NB4 (cell line): ENCODE results near the gene NFIA.

Source experiments
- DNase-seq: peaks from one replicate; pipeline ENCODE4 v3.0.0; 2010; ENCODE audit warnings: low read depth
- H3K4me3 ChIP-seq: one replicate; pipeline ENCODE4 v1.5.1; 2011; ENCODE audit warnings: mild to moderate bottlenecking, low read depth, low read length, moderate library complexity
- MYC ChIP-seq: IDR thresholded peaks from 2 replicates; pipeline ENCODE4 v1.6.1; 2011; ENCODE audit warnings: low read depth, low read length
- POLR2A ChIP-seq: IDR thresholded peaks from 2 replicates; pipeline ENCODE4 v1.6.1; 2011; ENCODE audit warnings: mild to moderate bottlenecking; ENCODE audit not compliant: insufficient read length; ENCODE audit errors: extremely low read depth
- TF ChIP-seq, protein P1 (sequence below): IDR thresholded peaks from 2 replicates; pipeline ENCODE4 v1.6.1; 2011; ENCODE audit warnings: low read depth, low read length
- TF ChIP-seq, protein P2 (sequence below): IDR thresholded peaks from one replicate; pipeline ENCODE4 v1.5.1; 2012; ENCODE audit warnings: low read depth, low read length

NFIA gene

GRCh38 chr1:61370913-61371279, 288.5 kb downstream of the NFIA start:
- no peak for DNase-seq
- H3K4me3 ChIP-seq: no peak overlapping the region
- TF ChIP-seq, protein P1, sequence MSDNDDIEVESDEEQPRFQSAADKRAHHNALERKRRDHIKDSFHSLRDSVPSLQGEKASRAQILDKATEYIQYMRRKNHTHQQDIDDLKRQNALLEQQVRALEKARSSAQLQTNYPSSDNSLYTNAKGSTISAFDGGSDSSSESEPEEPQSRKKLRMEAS: no peak
- no peak for TF ChIP-seq MYC
- TF ChIP-seq, protein P2, sequence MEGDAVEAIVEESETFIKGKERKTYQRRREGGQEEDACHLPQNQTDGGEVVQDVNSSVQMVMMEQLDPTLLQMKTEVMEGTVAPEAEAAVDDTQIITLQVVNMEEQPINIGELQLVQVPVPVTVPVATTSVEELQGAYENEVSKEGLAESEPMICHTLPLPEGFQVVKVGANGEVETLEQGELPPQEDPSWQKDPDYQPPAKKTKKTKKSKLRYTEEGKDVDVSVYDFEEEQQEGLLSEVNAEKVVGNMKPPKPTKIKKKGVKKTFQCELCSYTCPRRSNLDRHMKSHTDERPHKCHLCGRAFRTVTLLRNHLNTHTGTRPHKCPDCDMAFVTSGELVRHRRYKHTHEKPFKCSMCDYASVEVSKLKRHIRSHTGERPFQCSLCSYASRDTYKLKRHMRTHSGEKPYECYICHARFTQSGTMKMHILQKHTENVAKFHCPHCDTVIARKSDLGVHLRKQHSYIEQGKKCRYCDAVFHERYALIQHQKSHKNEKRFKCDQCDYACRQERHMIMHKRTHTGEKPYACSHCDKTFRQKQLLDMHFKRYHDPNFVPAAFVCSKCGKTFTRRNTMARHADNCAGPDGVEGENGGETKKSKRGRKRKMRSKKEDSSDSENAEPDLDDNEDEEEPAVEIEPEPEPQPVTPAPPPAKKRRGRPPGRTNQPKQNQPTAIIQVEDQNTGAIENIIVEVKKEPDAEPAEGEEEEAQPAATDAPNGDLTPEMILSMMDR: no peak
- TF ChIP-seq POLR2A: no peak

DNA sequence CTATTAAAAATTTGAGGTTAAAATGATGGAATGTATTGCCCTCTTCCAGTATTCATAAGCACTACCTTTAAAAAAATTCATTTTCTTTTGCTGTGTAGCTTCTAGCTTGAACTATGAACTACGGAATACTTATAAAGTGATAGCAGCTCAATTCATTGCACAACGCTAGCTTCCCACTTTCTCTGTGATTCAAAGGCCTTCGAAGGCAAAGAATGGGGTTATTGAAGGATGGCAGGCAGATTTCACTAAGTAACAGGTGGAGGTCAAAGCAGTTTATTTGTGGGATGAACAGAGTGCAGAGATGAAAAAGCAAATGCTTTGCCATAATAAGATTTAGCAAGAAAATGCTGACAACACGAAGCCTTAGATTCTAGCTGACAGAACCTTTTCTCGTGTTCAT, 290.6 kb downstream of the NFIA start:
- no peak overlapping the region for H3K4me3 ChIP-seq
- DNase-seq: no peak
- TF ChIP-seq, protein P2: no peak
- TF ChIP-seq, protein P1: no peak
- no peak for TF ChIP-seq POLR2A

DNA sequence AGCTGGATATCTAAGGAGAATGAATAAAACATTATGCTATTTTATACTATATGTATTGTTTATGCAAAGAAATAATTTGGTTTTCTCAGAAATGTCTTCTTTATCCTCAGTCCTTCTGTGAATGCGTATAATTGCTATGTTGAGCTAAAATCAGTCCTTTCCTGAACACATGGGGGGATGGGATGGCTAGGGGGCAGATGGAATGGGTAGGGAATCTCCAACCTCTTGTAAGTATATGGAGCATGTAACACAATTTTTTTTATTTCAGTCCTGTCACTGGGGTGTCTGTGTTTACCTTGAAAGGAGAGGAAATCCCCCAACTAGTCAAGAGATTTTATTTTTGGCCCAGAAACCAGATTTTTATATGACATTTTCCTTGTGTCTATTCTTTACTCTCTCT, 291.8 kb downstream of the NFIA start:
- H3K4me3 ChIP-seq: no peak overlapping the region
- DNase-seq: no peak
- TF ChIP-seq, protein P2: no peak
- no peak for TF ChIP-seq MYC
- TF ChIP-seq POLR2A: no peak
- TF ChIP-seq, protein P1: no peak

DNA sequence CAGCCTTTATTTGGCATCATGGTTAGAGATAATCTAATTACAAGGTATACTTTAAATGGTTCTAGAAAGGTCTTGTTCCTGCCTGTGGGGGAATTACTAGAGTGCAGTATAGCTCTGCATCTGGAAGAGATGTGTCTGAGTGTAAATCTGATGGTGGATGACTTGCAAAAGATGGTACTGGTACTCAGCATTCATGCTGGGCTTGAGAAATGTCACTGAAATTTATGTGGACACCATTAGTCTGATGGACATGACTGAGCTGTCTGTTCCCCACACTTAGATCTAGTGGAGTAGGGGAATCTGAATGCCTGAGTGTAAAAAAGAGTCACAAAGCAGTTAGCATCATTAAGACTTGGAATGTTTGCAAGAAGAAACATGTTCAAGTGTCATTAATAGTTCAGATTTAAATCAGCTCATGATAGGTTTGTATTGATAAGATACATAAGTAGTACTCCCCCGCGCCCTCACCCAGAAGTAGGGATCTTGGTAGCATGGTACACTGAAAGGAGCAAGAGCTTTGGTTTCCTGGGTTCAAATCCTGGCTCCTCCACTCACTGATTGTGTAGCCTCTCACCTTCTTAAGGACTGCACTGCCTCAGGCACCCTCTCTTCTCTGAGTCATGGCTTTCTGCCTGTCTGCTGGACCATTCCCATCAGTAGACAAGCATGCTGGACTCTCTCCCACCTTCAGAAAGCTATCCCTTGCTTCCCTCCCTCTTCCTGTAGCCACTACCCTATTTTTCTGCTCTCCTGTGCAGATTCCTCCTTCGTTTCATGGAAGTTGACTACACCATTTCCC, 292.9 kb downstream of the NFIA start:
- DNase-seq: no peak
- TF ChIP-seq, protein P2: no peak
- no peak for TF ChIP-seq MYC
- no peak overlapping the region for H3K4me3 ChIP-seq

DNA sequence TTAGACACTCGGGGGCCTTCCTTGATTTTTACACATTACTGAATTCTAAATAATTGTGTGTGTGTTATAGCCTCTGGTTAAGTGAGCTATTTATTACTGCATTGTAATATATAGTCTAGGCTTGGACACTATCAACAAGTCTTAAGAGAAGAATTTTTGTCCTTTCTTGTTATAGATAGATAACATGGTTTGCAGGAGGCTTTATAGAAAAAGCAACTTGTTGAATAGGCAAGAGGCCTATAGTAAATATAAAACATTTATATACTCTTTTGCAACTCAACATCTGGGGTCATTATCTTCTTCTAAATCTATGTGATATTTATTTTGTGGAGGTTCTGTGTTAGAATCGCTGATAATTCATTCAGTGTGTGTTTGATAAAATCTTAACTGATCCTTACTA, 293.8 kb downstream of the NFIA start:
- TF ChIP-seq POLR2A (no peak), MYC (no peak)
- TF ChIP-seq, protein P2: no peak
- TF ChIP-seq, protein P1: no peak
- no peak overlapping the region for H3K4me3 ChIP-seq

More for the DNA sequence above, 293.8 kb downstream of the NFIA start:
- DNase-seq: no peak
